ENCODE results near the gene TOM1L1. TPM values are rescaled to one million over a fixed set of nuclear protein-coding genes. Genes with fewer than 3 reads are reported as not detected.

Gene TOM1L1
- 57.1 and 60.8 TPM in 2 replicates for total RNA-seq (2021; fragmentation: NEBNext Ultra II Directional; extraction: Animal tissue kit (Norgen Biotek cat#: 25700))
- 21.3 and 47.0 TPM in 2 replicates for polyA plus RNA-seq (2011; rRNA removed)
- polyA plus RNA-seq (2011; cell fraction: cytosol; rRNA removed) = 50.1 TPM
- 37.8 TPM for polyA plus RNA-seq (2011; cell fraction: nucleus; rRNA removed)
- polyA plus RNA-seq (2012, experiment 1 of 2) = 53.3 to 79.2 TPM (median 64.4 TPM) in 4 replicates
- polyA plus RNA-seq (2012, experiment 2 of 2) = 12.0 TPM
- polyA plus RNA-seq (2013, experiment 1 of 2) = 42.1 TPM
- 37.6 TPM for polyA plus RNA-seq (2013, experiment 2 of 2)
- polyA minus RNA-seq (2011; rRNA and poly(A)+ RNA removed) = 59.8 and 114 TPM in 2 replicates
- polyA minus RNA-seq (2011; cell fraction: cytosol; rRNA and poly(A)+ RNA removed) = 38.2 TPM
- 102 TPM for polyA minus RNA-seq (2011; cell fraction: nucleus; rRNA and poly(A)+ RNA removed)
- long read RNA-seq, experiment 1, transcript TOM1L1-221 (16 exons, 2,507 nt) = major isoform, 5 of 34 reads
- long read RNA-seq, experiment 1, transcript TOM1L1-220 (10 exons, 1,849 nt) = major isoform, 5 of 34 reads
- long read RNA-seq, experiment 1, partial matches to known transcripts = 18 of 34 reads
- long read RNA-seq, experiment 1, other reads (novel, unspliced or antisense) = 6 of 34 reads
- long read RNA-seq, experiment 2, transcript TOM1L1-220 (10 exons, 1,849 nt) = major isoform, 21 of 44 reads
- long read RNA-seq, experiment 2, partial matches to known transcripts = 12 of 44 reads
- long read RNA-seq, experiment 2, other reads (novel, unspliced or antisense) = 5 of 44 reads

- DNase-seq (ENCODE audit: low read depth in 1 of 2, low spot score in 2 of 2) (peak; percentile 56 to 84), FAIRE-seq (no peak)
- Histone ChIP-seq H3K18ac (ENCODE audit: extremely low read depth, low read length) (peak within 1 kb of the TSS; percentile 88; the same call in 1 of the 2 replicates), H3K14ac (ENCODE audit: insufficient read length) (no peak within 1 kb of the TSS), H3K23me2 (ENCODE audit: low read depth, low read length) (peaks cover 4% of the 10 kb centered on the region; the same call in 1 of the 2 replicates), H3K23ac (ENCODE audit: insufficient read length) (no peak within 1 kb of the TSS), H3K4me2 (ENCODE audit: insufficient read depth in 1 of 2, low read depth in 2 of 2, low read length in 2 of 2) (no peak within 1 kb of the TSS; a peak in 3 of 4 replicates), H4K20me1 (replicated peaks in 1 of 2; ENCODE audit: control insufficient read depth in 1 of 2, insufficient read depth in 2 of 2, low read length in 2 of 2) (peaks cover 0 to 3% of the 10 kb centered on the region in 2 experiments), H2AK5ac (ENCODE audit: low read depth, low read length) (peak within 1 kb of the TSS; percentile 47; the same call in 1 of the 2 replicates), H2BK20ac (ENCODE audit: low read length) (no peak within 1 kb of the TSS), H4K5ac (ENCODE audit: insufficient read length, low read depth, low read length) (peak within 1 kb of the TSS; percentile 75), H3K27me3 (replicated peaks in 1 of 4; ENCODE audit: control insufficient read depth in 3 of 4, extremely low read depth in 1 of 4, insufficient read depth in 3 of 4, low read length in 3 of 4) (no peaks in the 10 kb centered on the region), H2AFZ (ENCODE audit: low read length) (peak within 1 kb of the TSS; percentile 29; the same call in 1 of the 2 replicates), H2BK15ac (ENCODE audit: low read length) (no peak within 1 kb of the TSS), H3K56ac (replicated peaks; ENCODE audit: insufficient read length, low read depth, low read length) (peak within 1 kb of the TSS; percentile 67), H3K4ac (replicated peaks; ENCODE audit: insufficient read length, low read depth, low read length) (peak within 1 kb of the TSS; percentile 32), H4K8ac (ENCODE audit: extremely low read depth, insufficient read depth, low read length) (peak within 1 kb of the TSS; percentile 63), H3K36me3 (ENCODE audit: control insufficient read depth in 2 of 4, insufficient read depth in 4 of 4, low read length in 3 of 4) (peaks cover 0 to 16% (median 7%) of the 10 kb centered on the region in 4 experiments; a peak in 5 of 8 replicates), H3K9me3 (ENCODE audit: insufficient read depth in 2 of 2, low read depth in 1 of 2, low read length in 1 of 2) (no peaks in the 10 kb centered on the region), H4K91ac (replicated peaks; ENCODE audit: insufficient read length, low read length) (peak within 1 kb of the TSS; percentile 79), H3K79me1 (ENCODE audit: low read depth, low read length) (peaks cover 5% of the 10 kb centered on the region; the same call in 1 of the 2 replicates), H2BK5ac (ENCODE audit: low read depth, low read length) (peak within 1 kb of the TSS; percentile 61), H2BK12ac (ENCODE audit: low read depth, low read length) (0 out of 2 replicates have a peak within 1 kb of the TSS, but pooled peaks have one; percentile 55), H3K9ac (replicated peaks in 1 of 4; ENCODE audit: extremely low read depth in 1 of 4, low read depth in 3 of 4, low read length in 3 of 4) (peak within 1 kb of the TSS; percentile 66 to 94 (median 80)), H3K79me2 (ENCODE audit: control insufficient read depth in 1 of 2, insufficient read depth in 2 of 2, low read length in 2 of 2) (peaks cover 6 to 15% of the 10 kb centered on the region in 2 experiments), H3K4me1 (replicated peaks in 1 of 4; ENCODE audit: control insufficient read depth in 3 of 4, insufficient read depth in 4 of 4, low read length in 3 of 4) (peaks cover 4 to 11% (median 9%) of the 10 kb centered on the region in 4 experiments; a peak in 4 of 7 replicates), H3K27ac (ENCODE audit: low read depth, low read length) (peak within 1 kb of the TSS; percentile 83), H3K4me3 (ENCODE audit: extremely low read depth in 1 of 4, insufficient read depth in 2 of 4, low read depth in 3 of 4, low read length in 4 of 4) (peak within 1 kb of the TSS in 3 of 4 experiments; percentile 83 to 89 (median 85); a peak in 6 of 8 replicates), H2BK120ac (replicated peaks; ENCODE audit: low read depth, low read length) (peak within 1 kb of the TSS; percentile 50)
- ChIA-PET CTCF (ENCODE audit: partially characterized antibody) (interaction anchor here (1.0 kb wide), 1 partner anchor 18 kb away, joined by 3 read pairs; no protein-coding TSS in a partner anchor), POLR2A (ENCODE audit: partially characterized antibody) (interaction anchor here (0.6 to 2.1 kb wide), 4 partner anchors 12 to 67 kb away, joined by 3 to 5 read pairs (median 4); no protein-coding TSS in a partner anchor)
- 2% methylated on average over 50 of the region's 67 CpGs; no CpG with 5 or more reads in 1 of the 2 experiments for WGBS, 2 experiments (ENCODE audit: extremely low coverage in 1 of 2, insufficient coverage in 1 of 2, insufficient read length in 1 of 2, insufficient replicate concordance in 2 of 2, low coverage in 1 of 2, low lambda C conversion rate in 2 of 2, missing lambda C conversion rate in 1 of 2)
- TF ChIP-seq SIN3A (conservative IDR thresholded peaks at IDR 0.05 in 1 of 2, IDR thresholded peaks at IDR 0.05 in 1 of 2; ENCODE audit: low read depth in 1 of 2, low read length in 2 of 2) (0 out of 4 replicates have a peak, but pooled peaks of 1 of the 2 experiments have one; percentile 12), PHF8 (conservative IDR thresholded peaks at IDR 0.05; ENCODE audit: low read depth, low read length) (peak; percentile 58), EGR1 (IDR thresholded peaks at IDR 0.05; ENCODE audit: borderline replicate concordance, low read depth, low read length) (no peak), HDAC2 (IDR thresholded peaks at IDR 0.05; ENCODE audit: borderline replicate concordance in 1 of 2, low read depth in 2 of 2, low read length in 2 of 2) (peak; percentile 59 to 61; a peak in 1 of 4 replicates), KDM4A (IDR thresholded peaks at IDR 0.05; ENCODE audit: low read depth, low read length, severe bottlenecking) (peak; percentile 87), POLR2A (IDR thresholded peaks at IDR 0.05; ENCODE audit: control extremely low read depth in 1 of 2, low read depth in 2 of 2, low read length in 2 of 2) (peak; percentile 51 to 85)
These were observed at the start of gene TOM1L1 for GRCh38 chr17:54900457-54901229. TSS of gene TOM1L1 (plus strand) at chr17:54900852. CDS start at chr17:54900866, 14 bp downstream.
